ENCODE measurements around the gene OTOS. TPM values are rescaled to one million over a fixed set of nuclear protein-coding genes. Genes with fewer than 3 reads are reported as not detected.

OTOS gene
- polyA plus RNA-seq, 1 donor from 2014 or later = not detected

- H3F3A ChIP-seq (ENCODE audit: insufficient read depth, low read length, poor library complexity, severe bottlenecking) = no peaks in the 10 kb centered on the region
- H3K27ac ChIP-seq (ENCODE audit: low read length) = no peak overlapping the region
- no peak for TF ChIP-seq SMC3 (conservative IDR thresholded peaks at IDR 0.05; ENCODE audit: poor library complexity)
- TF ChIP-seq, protein P1, sequence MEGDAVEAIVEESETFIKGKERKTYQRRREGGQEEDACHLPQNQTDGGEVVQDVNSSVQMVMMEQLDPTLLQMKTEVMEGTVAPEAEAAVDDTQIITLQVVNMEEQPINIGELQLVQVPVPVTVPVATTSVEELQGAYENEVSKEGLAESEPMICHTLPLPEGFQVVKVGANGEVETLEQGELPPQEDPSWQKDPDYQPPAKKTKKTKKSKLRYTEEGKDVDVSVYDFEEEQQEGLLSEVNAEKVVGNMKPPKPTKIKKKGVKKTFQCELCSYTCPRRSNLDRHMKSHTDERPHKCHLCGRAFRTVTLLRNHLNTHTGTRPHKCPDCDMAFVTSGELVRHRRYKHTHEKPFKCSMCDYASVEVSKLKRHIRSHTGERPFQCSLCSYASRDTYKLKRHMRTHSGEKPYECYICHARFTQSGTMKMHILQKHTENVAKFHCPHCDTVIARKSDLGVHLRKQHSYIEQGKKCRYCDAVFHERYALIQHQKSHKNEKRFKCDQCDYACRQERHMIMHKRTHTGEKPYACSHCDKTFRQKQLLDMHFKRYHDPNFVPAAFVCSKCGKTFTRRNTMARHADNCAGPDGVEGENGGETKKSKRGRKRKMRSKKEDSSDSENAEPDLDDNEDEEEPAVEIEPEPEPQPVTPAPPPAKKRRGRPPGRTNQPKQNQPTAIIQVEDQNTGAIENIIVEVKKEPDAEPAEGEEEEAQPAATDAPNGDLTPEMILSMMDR (IDR thresholded peaks at IDR 0.05; ENCODE audit: poor library complexity, severe bottlenecking) = no peak
- TF ChIP-seq REST (IDR thresholded peaks at IDR 0.05; ENCODE audit: borderline replicate concordance) = no peak
- TF ChIP-seq EZH2 (IDR thresholded peaks at IDR 0.05; ENCODE audit: borderline replicate concordance, insufficient read depth, low read length, poor library complexity, severe bottlenecking) = no peak
- TF ChIP-seq TAF1 (IDR thresholded peaks at IDR 0.05; ENCODE audit: low read depth) = no peak
- no peak for TF ChIP-seq EP300 (conservative IDR thresholded peaks at IDR 0.05; ENCODE audit: poor library complexity, severe bottlenecking)
- no peak for TF ChIP-seq RAD21 (conservative IDR thresholded peaks at IDR 0.05)
- TF ChIP-seq MXI1 (conservative IDR thresholded peaks at IDR 0.05; ENCODE audit: poor library complexity, severe bottlenecking) = no peak
- TF ChIP-seq POLR2AphosphoS5 (IDR thresholded peaks at IDR 0.05) = no peak
Observed at GRCh38 chr2:240154606-240155005, 14.1 kb upstream of the OTOS start.

GRCh38 chr2:240153418-240153817 is 13.0 kb upstream of the OTOS start:
- Histone ChIP-seq H3K9me3 (ENCODE audit: low read length) (no peaks in the 10 kb centered on the region), H3K79me2 (replicated peaks; ENCODE audit: insufficient read depth, low read length) (no peaks in the 10 kb centered on the region), H3F3A (ENCODE audit: insufficient read depth, low read length, poor library complexity, severe bottlenecking) (no peaks in the 10 kb centered on the region), H2AFZ (ENCODE audit: low read depth, low read length) (no peak overlapping the region), H3K27me3 (ENCODE audit: insufficient read depth, low read depth, low read length) (no peaks in the 10 kb centered on the region), H3K27ac (ENCODE audit: low read length) (no peak overlapping the region), H3K4me2 (ENCODE audit: low read length) (no peak overlapping the region), H4K20me1 (ENCODE audit: insufficient read depth) (no peaks in the 10 kb centered on the region), H3K4me3 (ENCODE audit: low read length) (no peak overlapping the region), H3K36me3 (ENCODE audit: insufficient read depth, low read length) (no peaks in the 10 kb centered on the region), H3K9me2 (ENCODE audit: insufficient read depth, low read length) (no peaks in the 10 kb centered on the region), H3K9ac (ENCODE audit: low read length) (no peak overlapping the region)
- TF ChIP-seq EZH2 (IDR thresholded peaks at IDR 0.05; ENCODE audit: borderline replicate concordance, insufficient read depth, low read length, poor library complexity, severe bottlenecking) = no peak
- TF ChIP-seq TAF1 (IDR thresholded peaks at IDR 0.05; ENCODE audit: low read depth) = no peak
- no peak for TF ChIP-seq EP300 (conservative IDR thresholded peaks at IDR 0.05; ENCODE audit: poor library complexity, severe bottlenecking)
- TF ChIP-seq, protein P1 (IDR thresholded peaks at IDR 0.05; ENCODE audit: poor library complexity, severe bottlenecking) = no peak
- no peak for TF ChIP-seq REST (IDR thresholded peaks at IDR 0.05; ENCODE audit: borderline replicate concordance)
- no peak for TF ChIP-seq SMC3 (conservative IDR thresholded peaks at IDR 0.05; ENCODE audit: poor library complexity)
- TF ChIP-seq POLR2AphosphoS5 (IDR thresholded peaks at IDR 0.05) = no peak

More at GRCh38 chr2:240154606-240155005, 14.1 kb upstream of the OTOS start:
- no peaks in the 10 kb centered on the region for H3K36me3 ChIP-seq (ENCODE audit: insufficient read depth, low read length)
- no peaks in the 10 kb centered on the region for H3K9me2 ChIP-seq (ENCODE audit: insufficient read depth, low read length)
- H3K79me2 ChIP-seq (replicated peaks; ENCODE audit: insufficient read depth, low read length) = no peaks in the 10 kb centered on the region
- H4K20me1 ChIP-seq (ENCODE audit: insufficient read depth) = no peaks in the 10 kb centered on the region
- no peak overlapping the region for H3K4me3 ChIP-seq (ENCODE audit: low read length)
- H3K9me3 ChIP-seq (ENCODE audit: low read length) = no peaks in the 10 kb centered on the region
- H2AFZ ChIP-seq (ENCODE audit: low read depth, low read length) = no peak overlapping the region
- H3K4me2 ChIP-seq (ENCODE audit: low read length) = no peak overlapping the region
- H3K27me3 ChIP-seq (ENCODE audit: insufficient read depth, low read depth, low read length) = no peaks in the 10 kb centered on the region
- H3K9ac ChIP-seq (ENCODE audit: low read length) = no peak overlapping the region

Data from neural cell (in vitro differentiated cells).